GM12878 (cell line): ENCODE measurements around the gene GDPD2. TPM values are rescaled to one million over a fixed set of nuclear protein-coding genes. Genes with fewer than 3 reads are reported as not detected.

Experiments used
- ATAC-seq: fragments of 200-7000 bp; cut with Tn5 transposase; 3 replicates; pipeline ENCODE4 v1.9.1; 2020; ENCODE audit warnings: mild to moderate bottlenecking, moderate library complexity
- BruUV-seq: library from RNA; stranded (reverse); fragments of 400-500 nt; replicated peaks from 2 replicates; lab custom pipeline; 2021; lab: Mats Ljungman, UMichigan
- CTCF ChIA-PET: fragments of 300-600 bp; sonication (Branson Sonifier 250); formaldehyde crosslinking; extraction: SDS; loops from one replicate; lab custom pipeline; 2021; ENCODE audit warnings: inconsistent platforms; lab: Yijun Ruan, JAX
- POLR2A ChIA-PET: fragments of 350-600 bp; formaldehyde crosslinking; extraction: SDS; loops from one replicate; lab custom pipeline; 2021; ENCODE audit warnings: inconsistent platforms; lab: Charles Lee
- RAD21 ChIA-PET: fragments of 300-600 bp; sonication (Branson Sonifier 250); formaldehyde crosslinking; loops from one replicate; lab custom pipeline; 2023; ENCODE audit warnings: antibody characterized with exemption; ENCODE audit not compliant: unreplicated experiment; lab: Charles Lee
- SMC1A ChIA-PET: fragments of 300-600 bp; sonication (Branson Sonifier 250); formaldehyde crosslinking; loops from one replicate; lab custom pipeline; 2023; ENCODE audit not compliant: unreplicated experiment, uncharacterized antibody; lab: Charles Lee
- DNase-seq: peaks from one replicate; pipeline ENCODE4 v3.0.0-alpha.2; 2011; ENCODE audit warnings: low read depth, low spot score
- FAIRE-seq: peaks from 3 replicates; lab custom pipeline; 2011; peaks lifted over from hg19 to GRCh38; lab: Jason Lieb, UNC
- H2AFZ ChIP-seq: 2 replicates; pipeline ENCODE4 v1.6.0; 2011; ENCODE audit warnings: low read depth, low read length, control low read depth; ENCODE audit not compliant: control insufficient read depth
- H3K27ac ChIP-seq: 2 replicates; pipeline ENCODE4 v1.5.1; 2011; ENCODE audit warnings: control low read depth; ENCODE audit not compliant: control insufficient read depth, insufficient read depth
- H3K27me3 ChIP-seq, 2 experiments: replicated peaks in 1 of 2; 2 replicates each; pipeline versions ENCODE4 v1.6.0 to v1.6.1; 2011; ENCODE audit warnings: low read length in 1 of 2; ENCODE audit not compliant: control insufficient read depth in 2 of 2, insufficient read depth in 2 of 2
- H3K36me3 ChIP-seq, 2 experiments: 2 replicates each; pipeline ENCODE4 v1.5.1; 2011; ENCODE audit warnings: low read length in 1 of 2; ENCODE audit not compliant: control insufficient read depth in 2 of 2, insufficient read depth in 2 of 2
- H3K4me1 ChIP-seq: 2 replicates; pipeline ENCODE4 v1.6.1; 2011; ENCODE audit warnings: mild to moderate bottlenecking, low read length, moderate library complexity, mixed read lengths; ENCODE audit not compliant: control insufficient read depth, insufficient read depth
- H3K4me2 ChIP-seq: 2 replicates; pipeline ENCODE4 v1.6.0; 2011; ENCODE audit warnings: control low read depth; ENCODE audit not compliant: control insufficient read depth, insufficient read depth
- H3K4me3 ChIP-seq: fragments of 200-600 bp; sonication (generic); 2 replicates; pipeline ENCODE4 v1.5.1; 2016
- H3K79me2 ChIP-seq: 2 replicates; pipeline ENCODE4 v1.6.0; 2011; ENCODE audit warnings: low read length; ENCODE audit not compliant: control insufficient read depth, insufficient read depth
- H3K9ac ChIP-seq: 2 replicates; pipeline ENCODE4 v1.8.0; 2011; ENCODE audit warnings: low read length, control low read depth, mixed read lengths; ENCODE audit not compliant: control insufficient read depth, insufficient read depth
- H3K9me3 ChIP-seq: replicated peaks from 3 replicates; pipeline ENCODE4 v1.5.1; 2011; ENCODE audit warnings: mild to moderate bottlenecking, low read length; ENCODE audit not compliant: control insufficient read depth, insufficient read depth
- H4K20me1 ChIP-seq: 2 replicates; pipeline ENCODE4 v1.6.0; 2011; ENCODE audit not compliant: control insufficient read depth, insufficient read depth
- ATF2 ChIP-seq: IDR thresholded peaks from 2 replicates; pipeline ENCODE4 v1.6.1; 2012; ENCODE audit warnings: low read length, inconsistent platforms
- ETV6 ChIP-seq, 2 experiments: fragments of 450-650 bp in 1 of 2; IDR thresholded peaks in 1 of 2; conservative IDR thresholded peaks in 1 of 2; 2 replicates each; pipeline ENCODE4 v1.6.1; 2014; ENCODE audit warnings: antibody characterized with exemption in 1 of 2, borderline replicate concordance in 1 of 2, low read depth in 1 of 2, mild to moderate bottlenecking in 1 of 2, moderate library complexity in 1 of 2
- HSF1 ChIP-seq: fragments of 150-350 bp; IDR thresholded peaks from 2 replicates; pipeline ENCODE4 v1.6.1; 2014; ENCODE audit warnings: mild to moderate bottlenecking, low read depth, low read length
- MEF2A ChIP-seq: IDR thresholded peaks from 2 replicates; pipeline ENCODE4 v1.6.1; 2011; ENCODE audit warnings: low read depth, mild to moderate bottlenecking, low read length, moderate library complexity; ENCODE audit not compliant: insufficient read depth
- MLLT1 ChIP-seq: fragments of 450-650 bp; IDR thresholded peaks from 2 replicates; pipeline ENCODE4 v1.6.1; 2016; ENCODE audit warnings: mild to moderate bottlenecking
- NKRF ChIP-seq: fragments of 450-650 bp; conservative IDR thresholded peaks from 2 replicates; pipeline ENCODE4 v1.6.1; 2017; ENCODE audit warnings: mild to moderate bottlenecking, moderate library complexity
- NR2C1 ChIP-seq: fragments of 450-650 bp; IDR thresholded peaks from 2 replicates; pipeline ENCODE4 v1.6.1; 2017; ENCODE audit warnings: antibody characterized with exemption, mild to moderate bottlenecking, moderate library complexity
- PBX3 ChIP-seq: IDR thresholded peaks from 2 replicates; pipeline ENCODE4 v1.6.1; 2011; ENCODE audit warnings: mild to moderate bottlenecking, low read depth, low read length, moderate library complexity; ENCODE audit not compliant: insufficient replicate concordance
- RFX5 ChIP-seq: IDR thresholded peaks from 2 replicates; pipeline ENCODE4 v1.6.1; 2011; ENCODE audit warnings: low read depth, low read length, improper control_type of control experiment
- SMC3 ChIP-seq: IDR thresholded peaks from 2 replicates; pipeline ENCODE4 v1.6.1; 2011; ENCODE audit warnings: low read length, improper control_type of control experiment, borderline replicate concordance
- USF1 ChIP-seq: IDR thresholded peaks from 2 replicates; pipeline ENCODE4 v1.6.1; 2011; ENCODE audit warnings: borderline replicate concordance, low read depth, mild to moderate bottlenecking, moderate library complexity, mixed read lengths, low read length; ENCODE audit not compliant: insufficient read depth; ENCODE audit errors: extremely low read length
- ZBTB33 ChIP-seq: fragments of 450-650 bp; IDR thresholded peaks from 2 replicates; pipeline ENCODE4 v1.6.1; 2017; ENCODE audit warnings: mild to moderate bottlenecking
- in situ Hi-C: fragments of 300-500 bp; cut with MboI; formaldehyde crosslinking; loops from 9 replicates; pipeline ENCODE4 v1.14.3; 2018; ENCODE audit warnings: mixed read lengths
- intact Hi-C: fragments of 100-400 bp; cut with micrococcal nuclease; formaldehyde crosslinking; loops from one replicate; pipeline ENCODE4 v1.14.2; 2022; ENCODE audit not compliant: unreplicated experiment
- polyA plus RNA-seq, 11 experiments: library from polyadenylated mRNA; depleted of rRNA in 4 of 11; unstranded in 6 of 11; stranded (reverse) in 5 of 11; fragments of >200 nt; fragmentation: Nextera tagmentation in 4 of 11; fragmentation: Illumina TruSeq in 1 of 11; extraction: Ambion mirVana in 4 of 11; extraction: Trizol in 1 of 11; gene quantifications; 1 replicate in 1 of 11; 2 replicates in 10 of 11; pipeline versions ENCODE4 v1.2.1 to v1.2.3, GENCODE V29; 2011 to 2016; ENCODE audit warnings: inconsistent platforms in 2 of 11, missing spikeins in 2 of 11, low read depth in 1 of 11
- total RNA-seq, 4 experiments: library from RNA; depleted of rRNA in 3 of 4; stranded (reverse); fragments of >200 nt in 3 of 4; fragmentation: Illumina TruSeq in 1 of 4; extraction: Trizol in 1 of 4; gene quantifications; 2 replicates each; pipeline versions ENCODE4 v1.2.1 to v1.2.3, GENCODE V29; 2013 to 2021

GDPD2 gene
- total and polyA plus RNA-seq, 10 of the 15 experiments (the other 5 are each of a cell fraction or from before 2014, with no cell fraction given), result 0.04 to 0.11 (median 0.09) TPM; not detected in 7

- in situ Hi-C loops, result no loop called here
- CTCF ChIA-PET, result no interaction called here
- no peak for FAIRE-seq
- TF ChIP-seq MEF2A (no peak), ETV6 (conservative IDR thresholded peaks at IDR 0.05 in 1 of 2, IDR thresholded peaks at IDR 0.05 in 1 of 2; ENCODE audit: borderline replicate concordance in 1 of 2, low read depth in 1 of 2) (no peak), HSF1 (no peak), NR2C1 (no peak), PBX3 (no peak), ATF2 (no peak), RFX5 (no peak), NKRF (no peak), ZBTB33 (no peak), SMC3 (no peak), USF1 (no peak), MLLT1 (no peak)
Observed at GRCh38 chrX:70466968-70467367, 43.9 kb downstream of the GDPD2 start.

More at GRCh38 chrX:70466968-70467367, 43.9 kb downstream of the GDPD2 start:
- no peaks in the 10 kb centered on the region for H3K36me3 ChIP-seq
- H3K79me2 ChIP-seq, result no peaks in the 10 kb centered on the region
- H3K4me3 ChIP-seq, result no peak overlapping the region
- no peak for DNase-seq
- no peaks in the 10 kb centered on the region for H3K4me1 ChIP-seq
- no peak for ATAC-seq
- H3K4me2 ChIP-seq, result no peak overlapping the region
- H4K20me1 ChIP-seq, result no peaks in the 10 kb centered on the region
- H2AFZ ChIP-seq, result no peak overlapping the region
- no peaks in the 10 kb centered on the region for H3K9me3 ChIP-seq
- no TSS peak for BruUV-seq
- RAD21 ChIA-PET, result no interaction called here
- H3K27me3 ChIP-seq, result no peaks in the 10 kb centered on the region
- intact Hi-C loops, result no loop called here
- no peak overlapping the region for H3K9ac ChIP-seq
- no peak overlapping the region for H3K27ac ChIP-seq
- POLR2A ChIA-PET, result no interaction called here
- SMC1A ChIA-PET, result no interaction called here
